Measurements from ENCODE around the gene NET1.

DNA sequence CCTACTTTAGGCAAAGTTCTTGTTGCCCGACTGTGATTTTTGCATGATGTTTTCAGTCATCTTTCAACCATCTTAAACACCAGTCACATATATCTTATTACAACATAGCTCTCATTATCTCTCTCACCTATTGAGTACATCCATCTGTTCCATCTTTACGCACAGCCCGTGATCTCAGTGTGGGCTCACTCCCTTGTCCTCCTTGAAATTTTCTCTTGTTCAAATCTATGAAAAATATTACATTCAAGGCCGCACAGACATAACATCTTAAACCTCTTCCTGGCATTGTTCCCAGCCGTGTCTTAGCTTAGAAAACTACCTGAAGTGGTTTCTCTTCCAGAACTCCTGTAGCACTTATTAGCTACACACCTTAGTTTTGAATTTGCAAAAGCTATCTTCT is 32.6 kb downstream of the NET1 start:
- TF ChIP-seq POLR2AphosphoS5 (IDR thresholded peaks at IDR 0.05) (no peak), POLR2A (IDR thresholded peaks at IDR 0.05) (no peak)
